ENCODE data around the gene BACE2.
A peak's percentile ranks its signal among the peaks of the same experiment; 100 is the strongest.
"Not testable (repeated sequence)": the region's sequence is repeated elsewhere in the genome, so short reads cannot be mapped to it uniquely, and the experiment has no call there.

BACE2 gene

DNA sequence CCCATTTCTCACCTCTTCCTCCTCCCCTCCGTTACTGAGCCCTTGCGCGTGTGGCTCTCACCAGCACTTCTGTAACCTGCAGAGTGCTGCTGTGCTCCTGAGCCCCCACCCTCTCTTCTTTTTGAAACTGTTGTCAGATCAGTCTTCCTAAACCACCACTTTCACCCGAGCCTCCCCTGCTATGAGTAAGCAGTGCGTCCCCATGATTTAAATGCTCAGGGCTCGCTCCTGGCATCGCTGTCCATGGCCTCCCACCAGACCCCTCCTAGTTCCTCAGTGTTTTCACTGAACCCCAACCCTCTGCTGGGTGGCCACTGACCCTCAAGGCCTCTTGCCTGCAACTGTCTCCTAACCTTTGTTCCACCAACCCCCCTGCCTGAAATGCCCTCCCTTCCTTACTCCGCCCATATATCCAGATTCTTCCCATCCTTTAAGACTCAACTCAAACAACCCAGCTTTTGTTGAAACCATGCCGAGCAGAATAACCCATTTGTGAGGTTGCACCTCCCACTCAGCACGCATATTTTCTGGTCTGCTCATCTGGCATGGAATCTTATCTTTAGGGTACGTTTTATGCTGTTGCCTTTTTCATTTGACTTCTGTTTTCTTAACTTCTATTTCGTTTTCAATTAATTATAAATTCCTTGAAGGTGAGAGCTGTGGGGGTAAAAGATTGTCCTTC lies 84.1 kb downstream of the BACE2 start (continued):
- TF ChIP-seq, protein P1, sequence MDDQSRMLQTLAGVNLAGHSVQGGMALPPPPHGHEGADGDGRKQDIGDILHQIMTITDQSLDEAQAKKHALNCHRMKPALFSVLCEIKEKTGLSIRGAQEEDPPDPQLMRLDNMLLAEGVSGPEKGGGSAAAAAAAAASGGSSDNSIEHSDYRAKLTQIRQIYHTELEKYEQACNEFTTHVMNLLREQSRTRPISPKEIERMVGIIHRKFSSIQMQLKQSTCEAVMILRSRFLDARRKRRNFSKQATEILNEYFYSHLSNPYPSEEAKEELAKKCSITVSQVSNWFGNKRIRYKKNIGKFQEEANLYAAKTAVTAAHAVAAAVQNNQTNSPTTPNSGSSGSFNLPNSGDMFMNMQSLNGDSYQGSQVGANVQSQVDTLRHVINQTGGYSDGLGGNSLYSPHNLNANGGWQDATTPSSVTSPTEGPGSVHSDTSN (CRISPR knock-in tag; IDR thresholded peaks at IDR 0.05): no peak
- TF ChIP-seq KLF8 (tag by site-specific recombination; IDR thresholded peaks at IDR 0.05) (no peak), SCRT2 (tag by site-specific recombination; IDR thresholded peaks at IDR 0.05) (no peak)
- TF ChIP-seq, protein P2, sequence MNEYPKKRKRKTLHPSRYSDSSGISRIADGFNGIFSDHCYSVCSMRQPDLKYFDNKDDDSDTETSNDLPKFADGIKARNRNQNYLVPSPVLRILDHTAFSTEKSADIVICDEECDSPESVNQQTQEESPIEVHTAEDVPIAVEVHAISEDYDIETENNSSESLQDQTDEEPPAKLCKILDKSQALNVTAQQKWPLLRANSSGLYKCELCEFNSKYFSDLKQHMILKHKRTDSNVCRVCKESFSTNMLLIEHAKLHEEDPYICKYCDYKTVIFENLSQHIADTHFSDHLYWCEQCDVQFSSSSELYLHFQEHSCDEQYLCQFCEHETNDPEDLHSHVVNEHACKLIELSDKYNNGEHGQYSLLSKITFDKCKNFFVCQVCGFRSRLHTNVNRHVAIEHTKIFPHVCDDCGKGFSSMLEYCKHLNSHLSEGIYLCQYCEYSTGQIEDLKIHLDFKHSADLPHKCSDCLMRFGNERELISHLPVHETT (tag by site-specific recombination; IDR thresholded peaks at IDR 0.05): no peak

DNA sequence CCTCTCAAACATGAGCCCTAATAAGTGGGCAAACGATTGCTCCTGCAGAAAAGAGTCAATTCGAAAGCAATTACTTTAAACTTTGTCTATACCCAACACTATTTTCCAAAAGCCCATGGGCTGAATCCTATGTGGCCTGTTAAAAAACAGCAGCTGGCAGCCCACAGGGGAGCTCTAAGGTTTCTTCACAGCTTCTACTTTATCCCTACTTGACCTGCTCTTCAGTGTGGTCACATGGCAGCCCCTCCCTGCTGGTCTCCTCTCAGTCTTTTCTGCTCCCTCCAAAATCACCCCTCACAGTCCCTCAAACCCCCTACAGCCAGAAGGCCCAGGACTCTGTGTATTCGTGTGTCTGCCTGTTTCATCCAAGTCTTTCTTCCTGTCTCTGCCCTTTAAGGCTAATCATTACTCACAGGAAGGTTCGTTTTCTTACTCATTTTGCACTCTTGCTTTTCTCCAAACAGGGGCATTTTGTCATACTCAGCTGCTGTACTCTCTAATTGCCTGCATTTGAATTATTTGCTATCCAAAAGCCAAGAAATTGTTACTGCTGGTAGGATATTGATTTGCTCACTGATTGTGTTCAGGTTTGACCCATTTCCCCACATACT lies 86.2 kb downstream of the BACE2 start:
- ChIA-PET POLR2A (no interaction called here), CTCF (interaction anchor here (0.6 kb wide), 1 partner anchor 47 kb away, joined by 3 read pairs; no protein-coding TSS in a partner anchor)
- TF ChIP-seq ZNF48 (tag by site-specific recombination; IDR thresholded peaks at IDR 0.05): no peak
- peak; percentile 84 for TF ChIP-seq SETDB1 (IDR thresholded peaks at IDR 0.05; ENCODE audit: insufficient read length, low read length)
- Histone ChIP-seq H3K36me3 (ENCODE audit: control insufficient read depth in 2 of 2, insufficient read depth in 1 of 2, low read length in 2 of 2) (peaks cover 4 to 33% of the 10 kb centered on the region in 2 experiments; a peak in 2 of 3 replicates), H3K9me3 (ENCODE audit: control insufficient read depth, insufficient read depth, low read depth, low read length) (no peaks in the 10 kb centered on the region), H3K4me3 (ENCODE audit: low read depth, low read length) (no peak overlapping the region), H3K4me1 (ENCODE audit: control insufficient read depth, insufficient read depth, low read length) (no peaks in the 10 kb centered on the region), H3K27ac (ENCODE audit: extremely low read depth, low read depth, low read length) (no peak overlapping the region)

DNA sequence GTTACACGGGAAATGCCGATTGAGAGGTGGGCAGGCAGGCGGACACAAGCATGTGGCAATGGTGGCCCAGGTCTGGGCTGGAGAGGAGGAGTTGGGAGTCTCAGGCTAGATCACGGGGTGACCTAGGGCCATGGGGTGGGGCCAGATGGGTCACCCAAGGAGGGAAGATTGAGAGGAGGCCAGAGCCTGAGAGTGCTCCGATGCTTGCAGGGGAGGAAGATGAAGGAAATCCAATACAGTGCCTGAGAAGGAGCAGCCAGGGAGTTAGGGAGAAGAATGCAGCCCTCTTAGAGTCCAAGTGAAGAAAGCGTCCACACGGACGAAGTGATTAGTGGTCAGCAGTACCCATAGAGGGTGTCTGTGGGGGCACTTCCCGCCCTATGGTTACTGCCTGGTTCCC lies 87.2 kb downstream of the BACE2 start:
- Histone ChIP-seq H3K4me1 (ENCODE audit: control insufficient read depth, insufficient read depth, low read length) (no peaks in the 10 kb centered on the region), H3K4me3 (ENCODE audit: low read depth, low read length) (no peak overlapping the region), H3K36me3 (ENCODE audit: control insufficient read depth in 2 of 2, insufficient read depth in 1 of 2, low read length in 2 of 2) (peaks cover 4 to 33% of the 10 kb centered on the region in 2 experiments; a peak in 2 of 3 replicates), H3K27ac (ENCODE audit: extremely low read depth, low read depth, low read length) (no peak overlapping the region), H3K9me3 (ENCODE audit: control insufficient read depth, insufficient read depth, low read depth, low read length) (no peaks in the 10 kb centered on the region)
- ChIA-PET POLR2A (no interaction called here), CTCF (no interaction called here)
- TF ChIP-seq, protein P3, sequence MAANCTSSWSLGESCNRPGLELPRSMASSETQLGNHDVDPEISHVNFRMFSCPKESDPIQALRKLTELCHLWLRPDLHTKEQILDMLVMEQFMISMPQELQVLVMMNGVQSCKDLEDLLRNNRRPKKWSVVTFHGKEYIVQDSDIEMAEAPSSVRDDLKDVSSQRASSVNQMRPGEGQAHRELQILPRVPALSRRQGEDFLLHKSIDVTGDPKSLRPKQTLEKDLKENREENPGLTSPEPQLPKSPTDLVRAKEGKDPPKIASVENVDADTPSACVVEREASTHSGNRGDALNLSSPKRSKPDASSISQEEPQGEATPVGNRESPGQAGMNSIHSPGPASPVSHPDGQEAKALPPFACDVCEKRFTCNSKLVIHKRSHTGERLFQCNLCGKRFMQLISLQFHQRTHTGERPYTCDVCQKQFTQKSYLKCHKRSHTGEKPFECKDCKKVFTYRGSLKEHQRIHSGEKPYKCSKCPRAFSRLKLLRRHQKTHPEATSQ (tag by site-specific recombination; IDR thresholded peaks at IDR 0.05): no peak

DNA sequence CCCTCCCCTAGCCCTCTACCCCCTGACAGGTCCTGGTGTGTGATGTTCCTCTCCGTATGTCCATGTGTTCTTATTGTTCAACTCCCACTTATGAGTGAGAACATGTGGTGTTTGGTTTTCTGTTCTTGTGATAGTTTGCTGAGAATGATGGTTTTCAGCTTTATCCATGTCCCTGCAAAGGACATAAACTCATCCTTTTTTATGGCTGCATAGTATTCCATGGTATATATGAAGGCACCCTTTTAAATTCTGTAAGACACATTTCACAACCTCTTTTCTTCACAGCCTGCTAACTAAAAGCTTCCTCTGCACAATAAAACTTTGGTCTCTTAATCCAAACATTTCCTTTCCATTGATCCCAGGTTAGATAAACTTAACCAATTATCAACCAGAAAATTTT lies 88.3 kb downstream of the BACE2 start:
- peaks cover 4 to 25% of the 10 kb centered on the region in 2 experiments; a peak in 2 of 3 replicates for H3K36me3 ChIP-seq (ENCODE audit: control insufficient read depth in 2 of 2, insufficient read depth in 1 of 2, low read length in 2 of 2)
- CTCF ChIA-PET; H3K4me1 ChIP-seq (ENCODE audit: control insufficient read depth, insufficient read depth, low read length); H3K27ac ChIP-seq (ENCODE audit: extremely low read depth, low read depth, low read length); H3K4me3 ChIP-seq (ENCODE audit: low read depth, low read length); POLR2A ChIA-PET; H3K9me3 ChIP-seq (ENCODE audit: control insufficient read depth, insufficient read depth, low read depth, low read length): not testable (repeated sequence)
- TF ChIP-seq, protein P4, sequence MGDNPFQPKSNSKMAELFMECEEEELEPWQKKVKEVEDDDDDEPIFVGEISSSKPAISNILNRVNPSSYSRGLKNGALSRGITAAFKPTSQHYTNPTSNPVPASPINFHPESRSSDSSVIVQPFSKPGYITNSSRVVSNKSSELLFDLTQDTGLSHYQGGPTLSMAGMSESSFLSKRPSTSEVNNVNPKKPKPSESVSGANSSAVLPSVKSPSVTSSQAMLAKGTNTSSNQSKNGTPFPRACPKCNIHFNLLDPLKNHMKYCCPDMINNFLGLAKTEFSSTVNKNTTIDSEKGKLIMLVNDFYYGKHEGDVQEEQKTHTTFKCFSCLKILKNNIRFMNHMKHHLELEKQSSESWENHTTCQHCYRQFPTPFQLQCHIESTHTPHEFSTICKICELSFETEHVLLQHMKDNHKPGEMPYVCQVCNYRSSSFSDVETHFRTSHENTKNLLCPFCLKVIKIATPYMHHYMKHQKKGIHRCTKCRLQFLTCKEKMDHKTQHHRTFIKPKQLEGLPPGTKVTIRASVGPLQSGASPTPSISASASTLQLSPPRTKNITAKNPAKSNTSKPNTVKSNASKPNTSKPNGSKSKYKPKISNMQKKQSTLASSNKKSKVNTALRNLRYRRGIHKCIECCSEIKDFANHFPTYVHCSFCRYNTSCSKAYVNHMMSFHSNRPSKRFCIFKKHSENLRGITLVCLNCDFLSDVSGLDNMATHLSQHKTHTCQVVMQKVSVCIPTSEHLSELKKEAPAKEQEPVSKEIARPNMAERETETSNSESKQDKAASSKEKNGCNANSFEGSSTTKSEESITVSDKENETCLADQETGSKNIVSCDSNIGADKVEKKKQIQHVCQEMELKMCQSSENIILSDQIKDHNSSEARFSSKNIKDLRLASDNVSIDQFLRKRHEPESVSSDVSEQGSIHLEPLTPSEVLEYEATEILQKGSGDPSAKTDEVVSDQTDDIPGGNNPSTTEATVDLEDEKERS (tag by site-specific recombination; IDR thresholded peaks at IDR 0.05): peak; percentile 79; the same call in 1 of the 2 replicates
- TF ChIP-seq ZNF146 (tag by site-specific recombination; IDR thresholded peaks at IDR 0.05): peak; percentile 97
